ENCODE data around the gene MCHR2. TPM values are rescaled to one million over a fixed set of nuclear protein-coding genes. Genes with fewer than 3 reads are reported as not detected.

MCHR2 gene
- total RNA-seq, 4 donors from 2014 or later: not detected

DNA sequence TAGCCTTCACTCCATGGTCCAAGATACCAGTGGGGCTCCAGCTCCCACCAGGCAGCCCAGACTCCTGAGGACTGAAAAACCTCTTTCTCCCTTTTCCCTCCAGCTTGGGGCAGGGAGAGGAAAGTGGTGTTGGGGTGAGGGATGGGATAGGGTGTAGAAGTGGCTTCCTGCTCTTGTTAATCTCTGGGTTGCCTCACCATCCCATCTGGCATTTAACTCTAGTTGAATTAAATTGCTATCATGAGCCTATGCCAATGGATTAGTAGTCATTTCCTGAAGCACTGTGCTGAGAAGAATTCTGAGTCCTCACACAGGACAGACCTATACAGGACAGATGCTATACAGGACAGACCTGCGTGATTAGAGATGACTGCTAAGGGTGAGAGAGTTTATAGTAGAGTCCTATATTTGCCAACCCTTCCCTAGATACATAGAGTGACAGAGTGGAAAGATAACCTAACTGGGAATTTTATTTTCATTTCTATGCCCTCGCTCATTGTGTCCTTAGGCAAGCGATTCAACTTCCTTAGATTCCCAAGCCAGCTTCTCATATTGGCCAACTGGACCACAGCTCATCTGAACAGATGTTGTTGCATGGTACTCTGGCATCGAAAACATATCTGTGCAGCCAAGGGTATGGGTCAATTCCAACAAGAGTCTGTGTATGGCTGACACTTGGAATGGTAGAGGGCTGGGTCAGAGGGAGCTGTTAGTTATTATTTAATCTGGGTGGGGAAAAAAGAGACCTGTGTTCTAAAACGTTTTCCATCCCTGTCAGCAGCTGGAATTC is 42.8 kb downstream of the MCHR2 start:
- DNase-seq: no peak
- Histone ChIP-seq H3K4me3 (replicated peaks in 1 of 3) (no peak overlapping the region), H3K36me3 (no peaks in the 10 kb centered on the region), H3K27me3 (no peaks in the 10 kb centered on the region), H3K4me1 (no peaks in the 10 kb centered on the region), H3K9me3 (no peaks in the 10 kb centered on the region), H3K27ac (no peak overlapping the region)
- WGBS, 2 donors: 77% methylated on average over 5 of the region's 5 CpGs
- TF ChIP-seq POLR2A (IDR thresholded peaks at IDR 0.05): no peak
- TF ChIP-seq CTCF (IDR thresholded peaks at IDR 0.05): no peak
- intact Hi-C loops (cut with DNase I): no loop called here

DNA sequence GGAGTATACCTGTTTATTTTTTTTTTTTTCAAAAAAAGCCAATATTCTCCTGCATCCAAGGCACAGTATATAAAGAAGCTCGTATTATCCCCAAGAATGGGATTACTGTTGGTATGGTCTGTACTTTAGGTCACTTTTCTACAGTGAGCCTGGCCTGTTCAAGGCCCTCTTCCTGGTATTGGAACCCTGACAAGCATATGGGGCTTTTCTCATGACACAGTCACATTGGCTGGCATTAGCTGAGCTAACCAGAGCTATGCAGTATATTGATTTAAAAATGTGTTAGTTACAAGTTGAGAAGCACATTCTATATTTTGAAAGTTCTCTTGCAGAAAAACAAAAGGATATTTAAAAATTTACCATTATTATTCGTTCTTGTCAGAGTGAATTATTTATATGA is 48.0 kb downstream of the MCHR2 start:
- WGBS, 2 donors: 71 to 84% methylated on average over 2 of the region's 2 CpGs
- H3K4me3 ChIP-seq (replicated peaks in 1 of 3): no peak overlapping the region
- TF ChIP-seq POLR2A (IDR thresholded peaks at IDR 0.05) (no peak), CTCF (IDR thresholded peaks at IDR 0.05) (no peak)
- H3K9me3 ChIP-seq: no peaks in the 10 kb centered on the region
- no peak overlapping the region for H3K27ac ChIP-seq
- intact Hi-C loops (cut with DNase I): no loop called here
- H3K4me1 ChIP-seq: no peaks in the 10 kb centered on the region
- DNase-seq: no peak
- H3K27me3 ChIP-seq: no peaks in the 10 kb centered on the region
- no peaks in the 10 kb centered on the region for H3K36me3 ChIP-seq

DNA sequence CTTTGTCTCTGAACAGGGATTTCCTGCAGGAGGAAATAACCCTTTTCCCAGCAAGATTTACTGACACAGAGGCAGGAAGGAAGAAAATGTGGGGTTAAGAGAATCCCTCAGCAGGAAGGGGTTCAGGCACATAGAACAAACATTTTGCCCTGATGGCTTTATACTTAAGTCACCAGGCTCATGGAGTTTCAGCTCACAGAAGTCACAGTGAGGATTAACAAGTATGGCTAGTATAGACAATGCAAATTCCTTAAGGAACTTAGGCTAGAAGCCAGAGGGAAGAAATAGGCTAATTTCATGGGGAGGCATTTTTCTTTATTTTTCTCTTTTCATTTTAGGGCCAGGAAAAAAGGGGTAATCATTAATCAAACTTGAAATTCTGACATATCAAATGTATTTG is 50.2 kb downstream of the MCHR2 start:
- no peak overlapping the region for H3K27ac ChIP-seq
- no peaks in the 10 kb centered on the region for H3K36me3 ChIP-seq
- no peak for DNase-seq
- no peak for TF ChIP-seq POLR2A (IDR thresholded peaks at IDR 0.05)
- TF ChIP-seq CTCF (IDR thresholded peaks at IDR 0.05): no peak
- H3K4me3 ChIP-seq (replicated peaks in 1 of 3): no peak overlapping the region
- no peaks in the 10 kb centered on the region for H3K9me3 ChIP-seq
- intact Hi-C loops (cut with DNase I): no loop called here
- H3K27me3 ChIP-seq: no peaks in the 10 kb centered on the region
- H3K4me1 ChIP-seq: no peaks in the 10 kb centered on the region

GRCh38 chr6:99940582-99940981 is 53.4 kb downstream of the MCHR2 start:
- H3K36me3 ChIP-seq: no peaks in the 10 kb centered on the region
- H3K27ac ChIP-seq: no peak overlapping the region
- WGBS, 2 donors: 73 to 77% methylated on average over 2 of the region's 2 CpGs
- TF ChIP-seq CTCF (IDR thresholded peaks at IDR 0.05) (no peak), POLR2A (IDR thresholded peaks at IDR 0.05) (no peak)
- H3K9me3 ChIP-seq: no peaks in the 10 kb centered on the region
- H3K4me1 ChIP-seq: no peaks in the 10 kb centered on the region
- H3K4me3 ChIP-seq (replicated peaks in 1 of 3): no peak overlapping the region
- DNase-seq: no peak
- intact Hi-C loops (cut with DNase I): no loop called here
- no peaks in the 10 kb centered on the region for H3K27me3 ChIP-seq

DNA sequence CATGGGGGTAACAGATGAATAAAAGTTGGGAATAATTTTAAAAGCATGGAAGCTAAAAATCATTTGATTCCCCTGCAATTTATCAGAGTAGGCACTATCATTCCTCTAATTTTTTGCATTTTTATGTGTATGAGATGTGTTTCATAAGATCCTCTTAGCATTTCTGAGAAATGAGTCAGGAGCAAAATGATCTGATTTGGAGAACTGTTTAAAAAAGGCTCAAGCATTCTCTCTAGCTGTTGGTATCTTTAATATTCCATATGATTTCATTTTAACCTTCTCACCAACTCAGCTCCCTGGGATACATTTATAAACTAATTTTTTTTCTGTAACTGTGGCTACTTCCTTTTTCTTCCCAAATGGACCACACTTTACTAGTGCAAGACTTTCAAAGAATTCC is 60.9 kb downstream of the MCHR2 start:
- no peaks in the 10 kb centered on the region for H3K36me3 ChIP-seq
- intact Hi-C loops (cut with DNase I): no loop called here
- no peaks in the 10 kb centered on the region for H3K27me3 ChIP-seq
- TF ChIP-seq CTCF (IDR thresholded peaks at IDR 0.05): no peak
- no peak for TF ChIP-seq POLR2A (IDR thresholded peaks at IDR 0.05)
- H3K27ac ChIP-seq: no peak overlapping the region
- no peak overlapping the region for H3K4me3 ChIP-seq (replicated peaks in 1 of 3)
- H3K4me1 ChIP-seq: no peaks in the 10 kb centered on the region
- no peaks in the 10 kb centered on the region for H3K9me3 ChIP-seq
- no peak for DNase-seq

Data from thyroid gland (tissue), 4 donors.